ENCODE measurements around the gene GLRX5. TPM values are rescaled to one million over a fixed set of nuclear protein-coding genes. Genes with fewer than 3 reads are reported as not detected.

The GLRX5 gene
- polyA plus RNA-seq, 1 donor: 50.9 TPM

GRCh38 chr14:95536036-95536593 is 1.3 kb downstream of the GLRX5 start:
- DNase-seq: no peak

DNA sequence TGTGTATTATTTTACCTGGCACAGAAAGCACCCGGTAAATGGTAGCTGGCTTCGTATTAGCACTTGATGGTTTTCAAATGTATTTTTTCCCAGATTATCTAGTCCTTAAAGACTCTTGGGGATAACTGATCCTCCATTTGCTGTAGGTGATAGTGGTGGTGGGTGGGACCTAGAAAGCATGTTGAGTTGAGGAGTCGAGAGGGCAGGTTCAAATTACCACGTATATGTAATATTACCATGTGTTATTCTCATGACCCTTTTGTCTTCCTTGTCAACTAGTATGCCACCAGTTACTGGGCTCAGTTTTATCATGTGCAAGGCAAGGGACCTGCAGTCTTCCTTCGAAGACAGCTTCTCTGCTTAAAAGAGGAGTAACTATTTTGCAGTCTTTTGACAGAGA is 1.8 kb downstream of the GLRX5 start:
- DNase-seq: no peak

- no peak for DNase-seq
Measured at GRCh38 chr14:95537298-95538089, 2.6 kb downstream of the GLRX5 start.

DNA sequence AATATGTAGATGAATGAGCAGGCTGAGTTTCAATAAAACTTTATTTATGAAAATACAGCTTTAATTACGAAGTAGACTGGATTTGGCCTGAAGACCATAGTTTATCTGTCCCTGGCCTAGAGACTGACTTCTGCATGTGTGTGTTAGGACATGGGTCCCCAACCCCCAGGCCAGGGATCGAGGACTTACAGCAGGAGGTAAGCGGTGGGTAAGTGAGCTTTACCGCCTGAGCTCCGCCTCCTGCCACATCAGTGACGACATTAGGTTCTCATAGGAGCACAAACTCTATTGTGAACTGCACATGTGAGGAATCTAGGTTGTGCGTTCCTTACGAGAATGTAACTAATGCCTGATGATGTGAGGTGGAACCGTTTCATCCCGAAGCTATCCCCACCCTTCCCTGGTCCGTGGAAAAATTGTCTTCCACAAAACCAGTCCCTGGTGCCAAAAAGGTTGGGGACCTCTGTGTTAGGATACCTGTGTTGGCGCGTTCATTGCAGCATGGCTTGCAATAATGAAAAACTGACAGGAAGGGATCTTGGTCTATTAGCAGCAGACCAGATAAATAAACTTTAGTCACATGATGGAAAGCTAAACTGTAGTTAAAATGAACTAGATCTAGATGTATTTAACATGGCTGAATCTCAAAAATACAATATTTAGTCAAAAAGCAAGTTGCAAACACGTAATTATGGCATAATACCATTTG is 4.1 kb downstream of the GLRX5 start:
- no peak for DNase-seq

GRCh38 chr14:95540236-95540855 is 5.5 kb downstream of the GLRX5 start:
- DNase-seq: no peak

- DNase-seq: no peak
Measured at GRCh38 chr14:95541346-95541745, 6.5 kb downstream of the GLRX5 start.

DNA sequence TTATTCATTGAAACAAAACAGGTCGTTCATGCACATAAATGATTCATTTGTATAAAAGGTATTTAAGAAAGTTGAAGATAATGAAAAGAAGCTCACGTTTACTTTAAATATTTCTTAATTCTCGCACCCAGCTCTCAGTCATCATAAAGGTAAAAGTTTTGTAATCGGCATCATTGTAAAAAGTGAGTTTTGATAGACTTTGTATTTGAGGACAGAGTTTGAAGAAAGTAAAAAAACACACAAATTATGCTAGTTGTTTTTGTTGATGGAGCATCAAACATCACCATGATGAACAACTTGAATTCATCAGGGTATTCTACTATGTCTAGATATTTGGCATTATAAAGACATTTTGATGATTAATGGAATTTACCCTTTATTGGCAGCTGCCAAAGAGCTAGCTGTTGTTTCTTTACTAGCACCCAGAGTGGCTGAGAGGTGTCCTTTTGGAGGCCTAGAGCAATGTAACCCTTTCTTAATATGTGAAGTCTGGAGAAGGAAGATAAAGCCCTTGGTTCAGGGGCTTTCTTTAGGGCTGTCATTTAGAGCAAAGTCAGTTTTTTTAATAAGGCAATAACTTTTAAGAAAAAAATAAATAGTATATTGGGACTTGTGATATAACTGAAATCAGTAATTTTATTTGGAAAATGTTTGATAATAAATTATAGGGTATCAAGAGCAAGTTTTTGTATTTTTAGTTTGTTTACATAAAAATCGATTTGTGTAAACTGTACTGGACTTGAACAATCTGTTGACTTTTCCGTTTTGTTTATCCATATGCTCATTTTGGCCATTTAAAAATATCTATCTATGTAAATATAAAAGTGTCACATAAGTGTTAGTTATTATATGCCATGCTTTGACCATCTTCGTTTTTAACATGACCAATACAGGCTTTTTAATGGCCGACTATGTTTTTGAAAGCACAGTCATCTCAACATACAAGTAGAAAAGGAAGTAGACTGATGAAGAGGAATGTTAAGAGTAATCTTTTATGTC is 7.4 kb downstream of the GLRX5 start:
- DNase-seq: no peak

DNA sequence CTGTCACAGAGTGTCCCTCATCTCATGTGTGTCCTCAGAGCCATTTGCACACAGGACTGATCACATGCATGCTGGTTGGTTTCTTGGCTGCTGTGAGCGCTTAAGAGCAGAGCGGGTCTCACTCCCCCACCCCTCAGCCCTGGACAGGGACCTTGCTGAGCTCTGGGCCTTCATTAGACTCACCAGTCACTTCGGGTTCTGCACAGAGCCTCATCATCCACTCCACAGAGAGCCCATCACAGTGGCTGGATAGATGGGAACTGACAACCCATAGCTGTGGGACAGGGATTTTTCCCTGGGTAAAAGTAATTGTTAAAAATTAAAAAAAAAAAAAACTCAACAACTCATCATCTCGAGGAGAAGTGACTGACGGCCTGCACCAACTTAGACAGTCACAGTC is 8.2 kb downstream of the GLRX5 start:
- DNase-seq: no peak

DNA sequence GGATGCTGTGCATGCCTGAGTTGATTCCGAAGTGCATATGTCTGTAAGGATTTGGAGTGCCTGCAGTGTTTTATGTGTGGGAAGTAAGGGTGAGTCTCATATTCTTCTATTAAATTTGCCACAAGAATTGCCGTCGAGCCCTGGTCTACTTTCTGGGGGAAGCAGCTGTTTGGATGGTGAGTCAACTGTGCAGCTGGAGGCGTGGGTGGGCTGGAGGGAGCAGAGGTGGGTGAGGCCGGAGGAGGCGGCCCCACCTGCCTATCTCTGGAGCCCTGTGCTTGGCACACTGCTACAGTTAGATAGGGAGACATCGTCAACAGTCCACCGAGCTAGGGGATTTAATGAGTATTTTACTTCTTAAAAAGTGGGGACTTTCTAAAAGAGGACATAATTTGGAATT is 9.7 kb downstream of the GLRX5 start:
- DNase-seq: no peak

- DNase-seq: no peak
Measured at GRCh38 chr14:95545515-95546168, 10.8 kb downstream of the GLRX5 start.

DNA sequence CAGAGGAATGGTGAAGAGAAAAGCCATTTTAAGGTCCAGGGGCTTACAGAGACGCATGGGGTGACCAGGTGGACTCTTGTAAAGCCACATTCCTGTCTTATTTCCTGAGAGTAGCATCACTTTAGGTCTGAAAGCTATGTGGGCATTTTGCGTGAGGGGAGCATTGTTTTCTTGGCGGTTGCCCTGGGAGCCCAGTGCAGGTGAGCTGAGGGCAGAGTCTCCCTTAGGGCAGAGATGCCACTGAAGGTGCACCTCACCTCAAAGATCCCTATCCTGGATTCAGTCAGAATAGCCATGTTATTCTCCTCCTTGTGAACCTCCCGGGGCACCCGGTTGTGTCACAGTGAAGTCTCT is 12.4 kb downstream of the GLRX5 start:
- DNase-seq: no peak

DNA sequence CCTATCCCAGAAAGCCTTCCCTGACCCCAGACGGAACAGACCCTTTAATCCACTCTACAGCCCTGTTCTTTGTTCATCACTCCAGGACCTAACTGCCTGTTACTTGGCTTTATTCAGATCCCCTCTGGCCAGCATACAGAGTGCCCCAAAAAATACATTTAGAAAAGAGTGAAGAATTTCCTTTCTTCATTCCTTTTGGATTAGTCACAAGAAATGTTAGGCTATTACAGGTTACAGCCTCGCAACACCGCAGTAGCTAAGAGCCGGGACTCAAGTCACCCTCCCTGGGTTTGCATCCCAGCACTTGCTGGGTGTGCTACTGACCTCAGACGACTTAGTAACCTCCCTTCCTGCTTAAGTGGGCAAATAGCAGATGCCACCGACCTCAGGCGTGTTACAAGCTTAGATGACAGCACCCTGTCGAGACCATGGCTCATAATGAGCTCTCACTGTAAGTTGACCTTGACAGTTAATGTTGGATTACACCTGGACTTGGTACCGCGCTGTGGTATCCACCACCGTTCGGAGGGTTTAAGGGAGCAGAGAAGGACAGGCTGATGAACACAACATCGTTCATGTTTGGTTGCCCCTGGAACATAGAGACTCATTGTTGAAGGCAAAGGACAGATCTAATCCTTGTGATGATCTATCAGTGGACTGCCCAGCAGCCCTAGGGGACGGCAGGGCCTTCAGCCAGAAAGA is 12.9 kb downstream of the GLRX5 start:
- no peak for DNase-seq

- DNase-seq: no peak
Measured at GRCh38 chr14:95548328-95548929, 13.6 kb downstream of the GLRX5 start.

DNA sequence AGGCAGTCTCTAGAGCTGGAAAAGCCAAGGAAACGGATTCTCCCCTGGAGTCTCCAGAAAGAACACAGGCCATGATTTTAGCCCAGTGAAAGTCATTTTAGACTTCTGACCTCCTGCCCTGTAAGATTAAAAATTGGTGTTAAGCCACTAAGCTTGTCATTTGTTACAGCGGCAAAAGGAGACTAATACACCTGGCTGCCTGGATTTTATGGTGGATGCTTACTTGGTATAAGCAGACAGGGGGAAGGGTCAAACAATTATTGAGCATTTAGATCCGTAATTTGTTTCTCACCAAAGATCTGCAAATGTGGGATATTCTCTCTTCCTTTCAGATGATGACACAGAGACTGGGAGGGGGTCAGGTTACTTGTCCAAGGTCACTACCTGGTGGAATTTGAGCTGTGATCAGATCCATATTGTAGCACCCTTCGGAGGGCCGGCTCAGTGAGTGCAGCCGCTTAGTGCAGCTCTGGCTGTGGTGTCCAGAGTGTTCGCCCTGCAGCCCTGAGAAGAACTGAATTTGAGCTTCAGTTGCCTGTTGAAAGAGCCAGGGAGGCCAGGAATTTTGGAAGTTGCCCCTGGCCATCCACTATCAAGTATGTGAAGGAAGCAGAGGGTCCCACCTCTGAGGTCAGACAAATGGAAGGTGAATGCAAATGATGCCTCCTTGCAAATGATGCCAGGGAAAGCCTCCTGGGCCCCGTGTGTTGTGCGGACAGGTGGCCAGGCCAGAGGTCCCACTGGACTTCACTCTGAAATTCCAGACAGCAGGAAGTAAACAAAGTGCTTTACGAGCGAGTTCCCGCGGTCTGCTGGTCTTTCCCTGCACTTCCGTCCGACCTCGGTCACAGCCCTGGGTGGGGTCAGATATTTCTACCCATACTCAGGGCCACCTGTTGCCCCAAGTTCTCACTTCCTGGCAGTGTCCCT is 15.1 kb downstream of the GLRX5 start:
- DNase-seq: no peak

DNA sequence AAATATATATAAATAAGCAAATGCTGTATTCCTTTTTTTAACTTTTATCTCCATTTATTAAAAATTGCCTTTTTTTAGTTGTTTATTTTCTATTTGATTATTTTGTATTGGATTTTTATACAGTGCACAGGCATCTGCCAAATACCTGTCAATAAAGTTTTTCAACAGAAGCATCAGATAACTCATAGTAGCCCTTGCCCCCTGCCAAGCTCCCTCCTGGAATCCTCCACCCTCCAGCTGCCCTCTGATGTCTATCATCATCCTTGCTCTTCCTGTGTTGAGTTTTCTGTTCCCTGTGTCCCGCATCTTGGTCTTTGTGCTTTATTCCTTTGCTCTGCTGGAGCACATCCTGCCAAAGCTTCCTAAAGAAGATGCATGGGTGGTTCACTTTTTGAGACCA is 16.6 kb downstream of the GLRX5 start:
- no peak for DNase-seq

- DNase-seq: no peak
Measured at GRCh38 chr14:95553141-95553540, 18.3 kb downstream of the GLRX5 start.

DNA sequence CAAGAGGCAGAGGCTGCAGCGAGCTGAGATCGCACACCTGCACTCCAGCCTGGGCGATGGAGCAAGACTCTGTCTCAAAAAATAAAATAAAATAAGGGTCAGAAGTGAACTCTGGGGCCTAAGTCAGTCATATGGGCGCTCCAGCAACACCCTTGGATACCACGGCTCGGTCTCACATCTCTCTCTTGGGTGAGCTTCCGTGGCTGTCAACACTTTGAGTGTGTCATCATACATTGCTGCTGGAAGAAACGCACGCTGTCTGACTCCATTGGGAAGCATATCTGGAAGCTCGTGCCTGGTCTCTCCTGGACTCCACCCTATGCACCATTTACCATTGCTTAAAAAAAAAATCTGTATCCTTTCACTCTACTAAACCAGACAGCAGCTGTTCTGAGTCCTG is 20.2 kb downstream of the GLRX5 start:
- no peak for DNase-seq

DNA sequence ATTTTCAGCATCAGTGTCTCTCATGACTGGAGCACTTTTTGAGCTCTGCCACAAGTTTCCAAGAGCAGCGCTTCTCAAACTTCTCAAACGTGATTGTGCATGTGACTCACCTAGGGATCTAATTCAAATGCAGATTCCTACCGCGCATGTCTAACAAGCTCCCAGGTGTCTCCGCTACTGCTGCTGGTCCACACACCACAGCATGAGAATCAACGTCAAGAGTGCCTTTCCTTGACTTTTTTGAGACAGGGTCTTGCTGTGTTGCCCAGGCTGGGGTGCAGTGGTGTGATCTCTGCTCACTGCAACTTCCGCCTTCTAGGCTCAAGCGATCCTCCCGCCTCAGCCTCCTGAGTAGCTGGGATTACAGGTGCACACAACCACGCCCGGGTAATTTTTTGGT is 22.4 kb downstream of the GLRX5 start:
- no peak for DNase-seq

- DNase-seq: no peak
Measured at GRCh38 chr14:95557832-95558231, 23.0 kb downstream of the GLRX5 start.

All from hindlimb muscle (tissue), 1 donor.